GM21360 (cell line): ENCODE data around the gene NOL4L.
"Not testable (repeated sequence)": the region's sequence is repeated elsewhere in the genome, so short reads cannot be mapped to it uniquely, and the experiment has no call there.

Experiments used
- ATAC-seq: cut with Tn5 transposase; IDR thresholded peaks from one replicate; pipeline ENCODE4 v1.9.1; 2021; ENCODE audit warnings: mild to moderate bottlenecking, moderate library complexity; ENCODE audit not compliant: unreplicated experiment

Gene NOL4L

DNA sequence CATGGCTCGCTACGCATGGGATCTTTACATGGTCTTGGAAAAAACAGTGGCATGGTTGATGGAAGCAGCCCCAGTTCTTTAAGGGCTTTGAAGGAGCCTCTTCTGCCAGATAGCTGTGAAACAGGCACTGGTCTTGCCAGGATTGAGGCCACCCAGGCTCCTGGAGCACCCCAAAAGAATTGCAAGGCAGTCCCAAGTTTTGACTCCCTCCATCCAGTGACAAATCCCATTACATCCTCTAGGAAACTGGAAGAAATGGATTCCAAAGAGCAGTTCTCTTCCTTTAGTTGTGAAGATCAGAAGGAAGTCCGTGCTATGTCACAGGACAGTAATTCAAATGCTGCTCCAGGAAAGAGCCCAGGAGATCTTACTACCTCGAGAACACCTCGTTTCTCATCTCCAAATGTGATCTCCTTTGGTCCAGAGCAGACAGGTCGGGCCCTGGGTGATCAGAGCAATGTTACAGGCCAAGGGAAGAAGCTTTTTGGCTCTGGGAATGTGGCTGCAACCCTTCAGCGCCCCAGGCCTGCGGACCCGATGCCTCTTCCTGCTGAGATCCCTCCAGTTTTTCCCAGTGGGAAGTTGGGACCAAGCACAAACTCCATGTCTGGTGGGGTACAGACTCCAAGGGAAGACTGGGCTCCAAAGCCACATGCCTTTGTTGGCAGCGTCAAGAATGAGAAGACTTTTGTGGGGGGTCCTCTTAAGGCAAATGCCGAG, 148.8 kb downstream of the NOL4L start:
- ATAC-seq: no peak

GRCh38 chr20:32435449-32436107, 149.6 kb downstream of the NOL4L start:
- no peak for ATAC-seq

GRCh38 chr20:32434434-32434833, 150.7 kb downstream of the NOL4L start:
- ATAC-seq: no peak

- ATAC-seq: no peak
Observed at GRCh38 chr20:32433311-32434021, 151.7 kb downstream of the NOL4L start.

- ATAC-seq: no peak
Observed at GRCh38 chr20:32432277-32432676, 152.9 kb downstream of the NOL4L start.

DNA sequence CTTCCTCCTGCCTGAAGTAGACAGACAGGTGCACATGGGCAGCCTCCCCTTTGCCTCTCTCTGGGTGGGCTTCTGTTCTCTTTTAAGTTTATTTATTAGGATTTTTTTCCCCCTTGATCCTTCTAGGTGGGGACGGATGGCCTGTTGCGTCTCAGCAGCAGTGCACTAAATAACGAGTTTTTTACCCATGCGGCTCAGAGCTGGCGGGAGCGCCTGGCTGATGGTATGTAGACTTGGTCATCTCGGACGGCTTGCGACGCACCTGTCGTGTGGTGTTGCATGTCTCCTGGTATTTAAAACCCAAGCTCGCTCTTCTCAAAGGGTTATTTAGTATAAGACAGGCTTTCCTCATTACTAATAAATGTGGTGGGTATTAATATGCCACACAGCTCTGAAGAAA, 153.7 kb downstream of the NOL4L start:
- no peak for ATAC-seq

GRCh38 chr20:32429745-32430360, 155.3 kb downstream of the NOL4L start:
- ATAC-seq: no peak

GRCh38 chr20:32429343-32429742, 155.8 kb downstream of the NOL4L start:
- ATAC-seq: no peak

DNA sequence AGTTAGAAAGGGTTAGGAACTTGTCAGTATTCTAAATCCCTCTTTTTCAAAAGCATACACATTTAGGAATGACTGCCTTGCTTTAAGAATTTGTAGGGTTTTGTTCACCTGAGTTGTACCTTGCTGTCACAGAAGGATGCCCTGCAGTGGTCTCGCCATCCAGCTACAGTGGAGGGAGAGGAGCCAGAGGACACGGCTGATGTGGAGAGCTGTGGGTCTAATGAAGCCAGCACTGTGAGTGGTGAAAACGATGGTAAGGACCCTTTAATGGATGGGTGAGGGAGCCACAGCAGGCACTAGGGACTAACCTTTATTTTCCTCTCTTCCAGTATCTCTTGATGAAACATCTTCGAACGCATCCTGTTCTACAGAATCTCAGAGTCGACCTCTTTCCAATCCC, 157.1 kb downstream of the NOL4L start:
- no peak for ATAC-seq

- ATAC-seq: no peak
Observed at GRCh38 chr20:32421290-32421689, 163.8 kb downstream of the NOL4L start.

- no peak for ATAC-seq
Observed at GRCh38 chr20:32418376-32418775, 166.8 kb downstream of the NOL4L start.

DNA sequence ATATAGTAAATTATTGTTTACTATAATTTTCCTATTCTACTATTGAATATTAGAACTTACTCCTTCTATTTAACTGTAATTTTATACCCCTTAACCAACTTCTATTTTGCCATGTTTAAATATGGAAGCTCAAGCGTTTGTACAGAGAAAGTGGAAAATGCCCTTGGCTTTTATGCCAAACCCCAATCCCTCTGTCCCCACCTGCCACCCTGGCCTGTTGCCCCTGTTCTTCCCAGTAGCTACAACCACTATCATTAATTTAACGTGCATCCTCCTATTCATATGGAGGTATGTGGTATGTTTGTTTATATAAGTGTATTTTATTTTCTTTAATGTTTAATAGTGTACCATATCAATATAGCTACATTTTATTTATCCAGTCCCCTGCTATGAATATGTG, 168.9 kb downstream of the NOL4L start:
- ATAC-seq: no peak

GRCh38 chr20:32415494-32415893, 169.6 kb downstream of the NOL4L start:
- ATAC-seq: no peak

DNA sequence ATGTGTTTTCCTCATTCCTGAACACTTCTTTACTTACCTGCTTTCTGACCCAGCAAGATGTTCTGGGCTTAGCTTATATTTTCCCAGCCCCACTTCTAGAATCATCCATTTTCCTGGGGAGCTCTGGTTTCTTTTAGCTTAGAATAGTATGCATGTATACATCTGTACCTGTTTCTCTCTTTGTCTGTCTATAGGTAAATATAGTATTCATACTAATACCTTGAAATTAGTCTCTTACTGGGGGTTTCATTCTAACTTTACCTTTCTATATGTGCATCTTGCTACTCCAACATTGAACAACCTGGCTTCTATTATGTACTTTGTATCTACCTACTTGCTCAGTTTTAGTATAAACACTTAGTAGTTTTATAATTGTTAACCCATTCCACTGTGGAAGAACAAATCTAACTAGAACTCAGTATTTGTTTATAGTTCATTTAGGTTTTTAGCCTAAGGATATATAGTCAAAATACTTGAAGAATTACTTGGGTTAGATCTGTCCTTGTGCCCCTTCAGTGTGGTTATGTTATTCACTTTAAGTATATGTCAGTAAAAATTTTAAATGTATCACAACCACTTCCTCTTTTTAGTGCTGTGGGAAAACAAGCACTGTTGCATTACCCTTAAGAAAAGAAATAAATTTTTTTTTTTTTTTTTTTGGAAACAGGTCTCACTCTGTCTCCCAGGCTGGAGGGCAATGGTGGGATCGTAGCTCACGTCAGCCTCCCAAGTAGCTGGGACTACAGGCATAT, 173.0 kb downstream of the NOL4L start:
- no peak for ATAC-seq

DNA sequence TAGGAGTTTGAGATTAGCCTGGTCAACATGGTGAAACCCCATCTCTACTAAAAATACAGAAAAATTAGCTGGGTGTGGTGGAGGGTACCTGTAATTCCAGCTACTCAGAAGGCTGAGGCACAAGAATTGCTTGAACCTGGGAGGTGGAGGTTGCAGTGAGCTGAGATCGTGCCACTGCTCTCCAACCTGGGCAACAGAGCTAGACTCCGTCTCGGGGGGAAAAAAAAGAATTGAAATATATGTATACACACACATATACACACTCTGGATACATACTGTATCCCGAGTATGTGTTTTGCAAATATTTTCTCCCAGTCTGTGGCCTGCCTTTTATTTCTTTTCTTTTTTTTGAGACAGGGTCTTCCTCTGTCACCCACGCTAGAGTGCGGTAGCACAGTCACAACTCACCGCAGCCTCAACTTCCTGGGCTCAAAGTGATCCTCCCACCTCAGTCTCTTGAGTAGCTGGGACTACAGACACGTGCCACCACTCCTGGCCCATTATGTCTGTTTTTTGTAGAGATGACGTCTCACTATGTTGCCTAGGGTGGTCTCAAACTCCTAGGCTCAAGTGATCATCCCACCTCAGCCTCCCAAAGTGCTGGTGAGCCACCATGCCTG, 177.9 kb downstream of the NOL4L start:
- ATAC-seq: not testable (repeated sequence)

DNA sequence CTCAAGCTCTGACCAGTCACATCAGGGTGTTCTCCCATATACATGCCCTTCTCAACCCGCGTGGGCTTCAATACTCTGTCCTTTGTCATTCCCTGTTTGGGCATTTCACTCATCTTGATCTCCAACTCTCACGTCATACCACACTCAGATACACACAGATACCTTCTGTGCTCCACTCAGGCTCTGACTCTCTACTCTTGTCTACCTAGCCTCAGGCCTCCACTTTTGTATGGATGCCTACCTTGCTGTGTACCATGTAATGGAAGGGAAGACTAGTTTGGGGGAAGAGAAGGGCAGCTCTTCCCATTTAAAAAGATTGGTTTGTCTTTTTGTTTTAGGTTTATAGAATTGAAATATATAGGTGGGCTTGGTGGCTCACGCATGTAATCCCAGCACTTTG, 178.4 kb downstream of the NOL4L start:
- no peak for ATAC-seq

DNA sequence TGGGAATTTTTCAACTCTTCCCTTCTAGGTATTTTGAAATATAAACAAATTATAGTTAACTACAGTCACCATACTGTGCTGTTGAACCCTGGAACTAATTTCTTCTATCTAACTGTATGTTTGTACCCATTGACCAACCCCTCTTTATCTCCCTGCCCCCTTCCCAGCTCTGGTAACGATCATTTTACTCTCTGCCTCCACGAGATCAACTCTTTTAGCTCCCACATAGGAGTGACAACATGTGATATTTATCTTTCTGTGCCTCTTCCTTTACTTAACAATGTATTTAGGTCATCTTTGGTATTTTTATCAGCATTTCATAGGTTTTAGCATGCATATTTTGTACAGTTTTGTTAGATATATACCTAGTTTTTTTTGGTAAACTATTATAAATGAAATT, 181.1 kb downstream of the NOL4L start:
- ATAC-seq: no peak

- ATAC-seq: no peak
Observed at GRCh38 chr20:32400476-32400875, 184.7 kb downstream of the NOL4L start.

GRCh38 chr20:32397567-32398084, 187.5 kb downstream of the NOL4L start:
- ATAC-seq: no peak

- no peak for ATAC-seq
Observed at GRCh38 chr20:32396646-32397160, 188.4 kb downstream of the NOL4L start.
